Stimulated activated CD8-positive, alpha-beta memory T cell treated with anti-CD3 and anti-CD28 coated beads, Interleukin-7, amount 100 ng/mL, for 1 hour (primary cell): ENCODE results near the gene SLC5A2.
"Not testable (repeated sequence)": the region's sequence is repeated elsewhere in the genome, so short reads cannot be mapped to it uniquely, and the experiment has no call there.

Source experiments
- DNase-seq, 2 donors: peaks; one replicate each; pipeline ENCODE4 v3.0.0-alpha.2; 2020; ENCODE audit warnings: low read depth in 2 of 2

The SLC5A2 gene

GRCh38 chr16:31529108-31529936, 46.4 kb downstream of the SLC5A2 start:
- DNase-seq, result no peak

DNA sequence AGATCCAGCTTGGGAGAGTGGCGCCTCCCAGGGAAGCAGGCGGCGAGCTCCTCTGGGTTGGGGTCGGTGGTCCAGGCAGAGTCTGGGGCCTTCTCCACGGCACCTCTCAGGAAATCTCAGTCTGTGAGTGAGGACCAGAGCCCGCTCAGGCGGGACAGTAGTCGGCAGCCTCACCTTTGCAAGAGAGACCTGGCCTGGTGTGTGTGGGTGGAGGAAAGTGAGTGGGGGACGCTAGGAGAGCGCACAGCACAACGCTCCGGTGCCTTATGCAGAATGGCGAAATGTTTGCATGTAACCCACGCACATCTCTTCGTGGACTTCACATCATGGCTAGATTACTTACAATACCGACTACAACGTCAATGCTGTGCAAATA, 47.0 kb downstream of the SLC5A2 start:
- DNase-seq, result no peak

GRCh38 chr16:31530405-31530804, 47.5 kb downstream of the SLC5A2 start:
- DNase-seq, result no peak

GRCh38 chr16:31531096-31531495, 48.2 kb downstream of the SLC5A2 start:
- no peak for DNase-seq

DNA sequence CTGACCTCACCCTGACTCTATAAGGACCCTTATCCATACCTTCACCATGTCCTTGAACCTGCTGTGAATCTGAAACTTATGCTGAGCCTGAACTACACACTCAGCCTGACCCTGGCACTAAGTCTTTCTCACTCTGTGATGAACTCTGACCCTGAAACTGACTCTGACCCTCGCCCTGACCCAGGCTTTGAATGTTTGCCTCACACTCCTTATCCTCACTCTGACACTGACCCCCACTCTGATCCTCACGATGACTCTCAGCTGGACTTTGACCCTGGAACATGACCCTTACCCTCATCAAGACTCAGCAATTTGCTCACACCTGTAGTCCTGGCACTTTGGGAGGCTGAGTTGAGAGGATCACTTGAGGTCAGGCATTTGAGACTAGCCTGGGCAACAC, 49.2 kb downstream of the SLC5A2 start:
- DNase-seq, result no peak

GRCh38 chr16:31532896-31533295, 50.0 kb downstream of the SLC5A2 start:
- no peak for DNase-seq

- no peak for DNase-seq
Measured at GRCh38 chr16:31535737-31536136, 52.8 kb downstream of the SLC5A2 start.

DNA sequence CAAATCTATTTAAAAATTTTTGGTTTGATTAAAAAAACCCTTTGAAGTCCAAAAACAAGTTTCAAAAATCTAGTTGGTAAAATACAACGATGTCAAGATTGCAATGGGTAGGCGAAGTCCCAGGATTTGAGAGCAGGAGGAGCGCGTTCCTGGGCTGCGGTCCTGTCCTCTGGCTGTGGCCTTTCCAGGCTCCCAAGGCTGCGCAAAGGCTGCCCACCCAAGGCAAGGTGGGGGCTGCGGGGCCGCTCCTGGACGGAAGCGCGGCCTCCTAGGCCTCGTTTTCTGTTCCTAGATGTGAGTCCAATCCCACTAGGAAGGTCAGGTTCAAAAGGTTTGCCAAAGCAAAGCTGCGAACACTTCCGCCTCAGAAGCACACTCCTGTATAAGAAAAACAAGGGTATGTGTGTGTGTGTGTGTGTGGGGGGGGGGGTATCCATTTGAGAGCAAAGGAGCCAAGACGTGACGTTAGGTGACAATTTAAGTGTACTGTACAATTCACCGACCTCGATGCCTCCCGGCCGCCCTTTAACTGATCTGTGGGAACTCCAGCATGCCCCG, 54.0 kb downstream of the SLC5A2 start:
- DNase-seq, result no peak

DNA sequence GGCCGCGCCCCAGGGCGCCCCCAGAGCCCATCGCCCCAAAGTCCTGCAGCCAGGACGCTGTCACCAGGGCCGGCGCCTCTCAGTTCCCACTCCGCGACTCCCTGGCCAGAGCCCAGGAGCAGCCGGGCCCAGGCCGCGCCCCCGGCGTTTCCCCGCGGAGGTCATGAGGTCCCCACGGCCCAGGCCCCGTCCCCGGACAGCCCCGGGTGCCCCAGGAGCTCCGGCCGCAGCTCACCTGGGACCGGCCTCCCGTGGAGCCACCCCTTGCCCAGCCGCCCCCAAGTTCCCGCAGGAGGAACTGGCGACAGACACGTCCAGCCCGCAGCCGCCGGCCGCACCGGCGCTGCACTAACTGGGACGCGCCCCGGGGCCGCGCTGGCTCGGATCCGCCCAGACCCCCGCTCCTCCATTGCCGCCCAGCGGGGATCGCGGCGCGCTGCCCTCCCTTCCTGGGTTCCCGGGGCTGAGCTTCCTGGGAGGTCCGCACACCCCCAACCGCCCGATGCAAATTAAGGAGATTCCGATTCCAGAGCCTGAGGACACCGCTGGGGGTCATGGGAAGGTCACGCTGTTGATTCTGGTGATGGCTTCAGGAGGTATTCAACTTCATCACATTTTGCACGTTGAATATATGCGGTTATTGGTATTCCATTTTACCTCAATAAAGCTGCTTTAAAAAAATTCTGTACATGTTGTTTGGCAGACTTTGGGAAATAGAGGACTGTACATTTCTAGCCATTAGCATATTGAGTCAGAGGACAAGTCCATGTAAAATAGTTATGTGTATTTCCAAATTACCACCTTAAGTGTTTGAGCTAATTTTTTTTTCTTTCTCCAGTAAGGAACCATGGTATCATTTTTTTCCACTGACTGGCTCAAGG, 54.7 kb downstream of the SLC5A2 start:
- no peak for DNase-seq

DNA sequence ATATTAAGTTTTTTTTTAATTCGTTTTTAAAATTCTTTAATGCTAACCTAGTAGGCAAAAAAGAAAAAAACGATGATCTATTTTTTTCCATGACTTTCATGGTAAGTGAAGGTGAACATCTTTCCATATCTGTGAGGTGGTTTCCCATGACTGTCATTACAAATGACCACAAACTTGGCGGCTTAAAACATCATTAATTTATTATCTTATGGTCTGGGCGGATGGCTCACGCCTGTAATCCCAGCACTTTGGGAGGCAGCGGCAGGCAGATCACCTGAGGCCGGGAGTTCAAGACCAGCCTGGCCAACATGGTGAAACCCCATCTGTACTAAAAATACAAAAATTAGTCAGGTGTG, 55.3 kb downstream of the SLC5A2 start:
- not testable (repeated sequence) for DNase-seq

- not testable (repeated sequence) for DNase-seq
Measured at GRCh38 chr16:31539762-31540161, 56.8 kb downstream of the SLC5A2 start.
